Gastroesophageal sphincter (tissue), 3 donors: ENCODE results near the gene GLO1.

Source experiments
- CTCF ChIP-seq, 4 experiments: fragments of 200-600 bp in 2 of 4; fragments of 450-650 bp in 2 of 4; sonication (generic) in 1 of 4; IDR thresholded peaks; one replicate each; pipeline ENCODE4 v1.5.1; 2017 to 2019; ENCODE audit warnings: antibody characterized with exemption in 4 of 4, mild to moderate bottlenecking in 2 of 4, moderate library complexity in 2 of 4
- POLR2A ChIP-seq, 2 donors: fragments of 450-650 bp; IDR thresholded peaks; one replicate each; pipeline ENCODE4 v1.6.1; 2017; ENCODE audit warnings: antibody characterized with exemption in 2 of 2, mild to moderate bottlenecking in 2 of 2, moderate library complexity in 1 of 2
- POLR2AphosphoS5 ChIP-seq: sonication (generic); formaldehyde crosslinking; IDR thresholded peaks from one replicate; pipeline ENCODE4 v1.6.1; 2017; ENCODE audit warnings: antibody characterized with exemption

GRCh38 chr6:38713812-38714211 is 10.9 kb upstream of the GLO1 start:
- TF ChIP-seq CTCF (IDR thresholded peaks at IDR 0.05) (no peak), POLR2A (IDR thresholded peaks at IDR 0.05) (no peak), POLR2AphosphoS5 (no peak)
